HG03342 (cell line): ENCODE data around the gene NUP98.
"Not testable (repeated sequence)": the region's sequence is repeated elsewhere in the genome, so short reads cannot be mapped to it uniquely, and the experiment has no call there.

ENCODE experiments used
- ATAC-seq: cut with Tn5 transposase; IDR thresholded peaks from one replicate; pipeline ENCODE4 v1.9.1; 2021; ENCODE audit warnings: mild to moderate bottlenecking, moderate library complexity; ENCODE audit not compliant: unreplicated experiment

NUP98 gene

DNA sequence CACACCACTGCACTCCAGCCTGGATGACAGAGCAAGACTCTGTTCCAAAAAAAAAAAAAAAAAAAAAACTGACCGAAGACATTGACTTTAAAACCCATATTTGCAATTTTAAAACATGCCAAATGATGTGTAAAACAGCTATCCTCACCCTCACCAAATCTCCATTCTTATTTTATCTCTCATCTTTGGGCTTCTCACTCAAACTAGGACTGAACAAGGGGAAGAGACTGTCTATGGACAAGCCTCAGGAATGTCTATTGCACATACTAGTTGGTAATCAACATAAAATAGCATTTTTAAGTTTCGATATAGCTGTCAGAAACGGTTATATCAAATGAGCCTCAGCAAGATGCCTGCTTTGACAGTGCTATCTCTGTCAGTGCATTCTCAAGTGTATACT lies 118.3 kb downstream of the NUP98 start:
- ATAC-seq, result no peak

- ATAC-seq, result no peak
Observed at GRCh38 chr11:3675971-3676370, 121.4 kb downstream of the NUP98 start.

GRCh38 chr11:3674189-3674588 lies 123.2 kb downstream of the NUP98 start:
- no peak for ATAC-seq

DNA sequence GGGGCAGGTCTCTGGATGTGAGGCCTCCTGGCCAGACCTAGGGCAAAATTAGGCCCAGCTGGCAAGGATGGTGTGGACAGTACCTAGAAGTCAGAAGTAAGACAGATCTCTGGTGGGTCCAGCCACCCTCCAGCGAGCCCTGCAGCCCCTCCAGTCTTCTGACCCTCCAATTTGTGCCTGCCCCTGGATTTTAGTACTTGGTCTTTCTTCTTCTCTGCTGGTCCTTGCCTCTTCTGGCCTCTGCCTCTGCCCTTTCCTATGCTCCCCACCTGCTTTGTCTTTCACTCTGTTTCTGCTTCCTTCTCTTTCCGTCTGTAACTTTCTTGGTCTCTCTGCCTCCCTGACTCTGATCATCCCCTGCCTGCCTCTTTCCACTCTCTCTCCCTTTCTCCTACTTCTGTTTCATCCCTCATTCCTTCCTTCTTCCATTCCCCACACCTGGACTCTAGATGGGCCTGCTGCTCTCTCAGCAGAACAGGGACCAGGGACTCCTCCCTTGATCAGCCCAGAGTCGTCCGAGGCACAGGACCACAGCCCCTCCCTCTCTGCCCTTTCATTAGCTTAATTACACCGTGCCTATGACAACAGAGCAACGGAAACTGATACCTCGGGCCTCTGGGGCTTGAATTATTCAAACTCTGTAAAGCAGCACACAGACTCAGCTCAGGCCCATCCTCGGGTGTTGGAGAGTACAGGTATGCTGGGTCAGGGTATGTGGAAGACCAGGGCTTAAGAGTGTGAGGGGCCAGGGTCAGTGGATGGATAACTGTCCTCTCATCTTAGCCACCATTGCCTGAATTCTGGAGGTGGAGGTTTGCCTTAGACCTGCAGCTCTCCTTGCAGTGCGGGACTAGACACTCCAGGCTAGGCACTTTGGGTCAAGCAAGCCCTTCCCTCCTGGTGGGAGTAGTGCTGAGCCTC lies 125.8 kb downstream of the NUP98 start, which contains the start of gene CHRNA10:
Gene CHRNA10, minus strand, starts transcription at position 51 of the 921 bp plus-strand sequence. CDS start 72 bp downstream, outside the sequence.
- no peak for ATAC-seq

- no peak for ATAC-seq
Observed at GRCh38 chr11:3669742-3670183, 127.6 kb downstream of the NUP98 start.

- ATAC-seq, result no peak
Observed at GRCh38 chr11:3669128-3669527, 128.2 kb downstream of the NUP98 start.

DNA sequence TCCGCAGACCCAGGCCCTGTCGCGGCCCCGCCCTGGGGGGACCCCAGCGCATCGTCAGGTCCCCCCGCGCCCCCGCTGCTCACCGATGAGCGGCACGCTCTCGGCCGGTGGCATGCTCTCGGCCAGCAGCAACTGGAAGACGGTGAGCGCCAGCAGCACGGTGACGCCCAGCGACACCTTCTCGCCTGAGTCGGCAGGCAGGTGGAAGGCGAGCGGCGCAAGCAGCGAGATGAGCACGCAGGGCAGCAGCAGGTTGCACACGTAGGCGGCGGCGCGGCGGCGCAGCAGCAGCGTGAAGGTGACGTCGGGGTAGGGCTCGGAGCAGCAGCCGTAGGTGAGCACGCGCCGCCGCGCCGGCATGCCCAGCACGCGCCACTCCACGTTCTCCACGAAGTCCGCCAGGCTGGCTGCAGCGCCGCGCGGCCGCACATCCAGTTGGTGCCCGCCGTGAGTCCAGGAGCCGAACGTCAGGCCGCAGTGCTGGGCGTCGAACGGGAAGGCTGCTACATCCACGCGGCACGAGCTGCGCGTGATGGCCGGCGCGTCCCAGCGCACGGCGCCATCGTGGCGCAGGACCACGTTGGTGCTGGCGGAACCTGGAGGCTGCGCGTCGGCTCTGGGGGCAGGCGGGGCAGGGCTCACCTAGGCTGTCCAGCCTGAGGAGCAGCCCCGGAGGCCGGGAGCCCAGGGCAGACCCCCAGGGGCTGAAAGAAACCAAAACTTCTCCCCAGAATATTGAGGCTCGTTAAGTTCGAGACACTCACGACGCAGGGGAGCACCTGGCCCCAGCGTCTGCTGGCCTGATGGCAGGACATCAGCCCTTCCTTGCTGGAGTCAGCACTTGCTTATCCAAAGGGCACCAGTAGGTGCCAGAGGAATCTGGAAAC lies 130.0 kb downstream of the NUP98 start:
- no peak for ATAC-seq

DNA sequence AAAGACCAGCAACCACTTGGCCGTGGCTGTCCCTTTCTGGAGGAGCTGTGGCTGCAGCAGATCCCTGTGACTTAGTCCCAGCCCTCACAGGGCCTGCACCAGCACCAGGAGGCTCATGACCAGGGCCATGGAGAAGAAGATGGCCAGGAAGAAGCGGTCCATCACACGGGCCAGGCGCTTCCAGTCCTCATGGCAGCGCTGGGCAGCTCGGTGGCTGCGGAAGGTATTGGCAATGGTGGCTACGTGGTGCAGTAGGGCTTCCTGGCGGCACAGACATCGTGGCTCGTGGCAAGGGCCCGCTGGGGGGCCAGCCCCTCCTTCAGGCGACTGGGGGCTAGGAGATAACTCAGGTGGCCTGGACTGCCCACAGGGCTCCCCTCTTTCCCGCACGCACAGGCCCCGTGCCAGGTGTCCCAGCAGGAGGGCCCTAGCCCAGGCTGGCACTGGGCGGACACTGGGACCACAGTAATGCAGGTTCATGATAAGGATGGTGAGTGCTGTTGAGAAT lies 131.3 kb downstream of the NUP98 start:
- ATAC-seq, result no peak

DNA sequence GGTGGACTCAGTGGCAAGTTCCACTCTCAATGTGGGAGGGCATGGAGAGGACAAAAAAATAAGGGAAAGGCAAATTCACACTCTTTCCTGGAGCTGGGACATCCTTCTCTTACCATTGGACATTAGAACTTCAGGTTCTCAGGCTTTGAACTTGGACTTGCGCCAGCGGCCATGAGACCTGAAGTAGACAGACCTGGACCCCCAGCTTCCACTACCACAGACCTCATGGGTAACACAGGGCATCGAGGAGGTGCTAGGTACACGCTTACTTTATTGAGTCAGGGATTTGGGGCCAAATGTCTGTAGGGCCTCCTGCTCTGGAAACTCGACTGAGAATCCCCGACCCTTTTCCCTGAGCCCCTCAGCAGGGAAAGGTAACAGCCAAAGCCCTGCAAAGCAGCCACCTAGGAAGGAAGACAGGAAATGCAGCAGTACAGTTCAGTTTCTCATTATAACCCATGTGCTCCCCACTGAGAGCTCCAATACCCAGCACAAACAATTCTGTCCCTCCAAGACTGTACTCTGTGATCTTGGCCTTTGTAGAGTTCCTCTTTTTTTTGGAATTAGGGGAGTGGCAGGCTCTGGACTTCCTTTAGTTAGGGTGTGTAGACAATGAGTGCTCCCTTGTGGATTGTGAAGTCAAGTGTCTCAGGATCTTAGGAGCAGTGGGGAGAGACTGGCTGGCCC lies 131.9 kb downstream of the NUP98 start:
- ATAC-seq, result no peak

GRCh38 chr11:3664032-3664630 lies 133.2 kb downstream of the NUP98 start:
- ATAC-seq, result no peak

- no peak for ATAC-seq
Observed at GRCh38 chr11:3662856-3663255, 134.5 kb downstream of the NUP98 start.

DNA sequence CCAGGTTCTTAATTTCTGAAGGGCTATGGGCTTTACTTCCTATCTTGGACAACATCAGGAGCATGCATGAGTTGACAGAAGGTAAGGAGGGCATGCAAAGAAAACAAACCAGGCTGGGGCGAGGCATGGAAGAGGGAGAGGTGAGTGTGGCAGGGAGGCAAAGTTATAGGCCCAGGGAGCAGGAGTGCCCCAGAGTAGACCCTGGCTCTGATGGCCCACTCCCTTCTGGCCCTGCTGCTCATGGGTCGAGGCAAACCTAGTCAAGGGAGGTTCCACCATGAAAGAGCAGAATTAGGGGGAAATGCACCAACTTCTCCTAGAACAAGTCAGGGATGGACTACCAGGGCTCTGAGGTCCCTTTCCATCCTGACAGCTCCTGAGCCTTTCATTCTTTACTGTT lies 136.4 kb downstream of the NUP98 start:
- no peak for ATAC-seq

- ATAC-seq, result no peak
Observed at GRCh38 chr11:3659595-3660515, 137.5 kb downstream of the NUP98 start.

DNA sequence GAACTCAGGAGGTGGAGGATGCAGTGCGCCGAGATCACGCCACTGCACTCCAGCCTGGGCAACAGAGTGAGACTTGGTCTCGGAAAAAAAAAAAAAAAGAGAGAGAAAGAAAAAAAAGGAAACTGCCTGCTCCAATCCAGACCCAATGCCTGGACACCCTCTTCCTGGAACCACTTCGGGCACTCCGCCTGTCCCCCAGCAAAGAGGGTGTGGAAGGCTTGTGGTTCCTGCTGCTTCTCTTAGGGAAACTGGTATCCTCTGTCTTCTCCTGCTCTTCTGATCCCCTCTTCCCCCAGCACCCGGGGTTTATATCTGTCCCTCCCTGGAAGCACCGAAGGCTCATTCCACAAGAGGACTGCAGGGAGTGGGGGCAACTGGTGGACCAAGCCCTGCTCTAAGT lies 139.1 kb downstream of the NUP98 start:
- no peak for ATAC-seq

DNA sequence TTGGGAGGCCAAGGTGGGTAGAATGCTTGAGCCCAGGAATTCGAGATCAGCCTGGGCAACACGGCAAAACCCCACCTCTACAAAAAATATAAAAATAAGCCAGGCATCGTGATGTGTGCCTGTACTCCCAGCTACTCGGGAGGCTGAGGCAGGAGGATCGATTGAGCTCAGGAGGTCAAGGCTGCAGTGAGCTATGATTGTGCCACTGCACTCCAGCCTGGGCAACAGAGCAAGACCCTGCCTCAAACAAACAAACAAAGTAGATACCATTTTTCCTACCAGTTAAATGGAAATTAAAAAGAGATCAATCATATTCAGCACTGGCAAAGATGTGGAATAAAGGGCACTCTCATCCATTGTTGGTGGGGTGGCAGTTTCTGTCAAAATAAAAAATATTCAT lies 140.0 kb downstream of the NUP98 start:
- not testable (repeated sequence) for ATAC-seq

DNA sequence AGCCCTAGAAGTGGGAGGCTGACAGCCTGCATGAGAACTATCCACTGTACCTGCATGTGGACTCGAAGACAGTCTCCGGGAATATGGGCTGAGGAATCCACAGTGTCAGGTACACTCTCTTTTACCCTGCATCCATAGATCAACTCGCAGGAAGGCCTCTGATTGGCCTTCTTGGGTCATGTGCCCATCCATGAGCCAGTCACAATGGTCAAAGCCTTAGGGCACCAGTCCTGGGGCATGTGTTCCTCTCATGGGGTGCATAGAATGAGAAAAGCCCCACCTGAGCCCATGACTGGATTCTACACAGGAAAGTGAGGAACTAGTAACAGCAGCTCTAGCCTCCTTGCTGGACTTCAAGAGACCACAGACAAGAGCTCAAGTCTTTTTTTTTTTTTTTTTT lies 141.8 kb downstream of the NUP98 start:
- ATAC-seq, result no peak

DNA sequence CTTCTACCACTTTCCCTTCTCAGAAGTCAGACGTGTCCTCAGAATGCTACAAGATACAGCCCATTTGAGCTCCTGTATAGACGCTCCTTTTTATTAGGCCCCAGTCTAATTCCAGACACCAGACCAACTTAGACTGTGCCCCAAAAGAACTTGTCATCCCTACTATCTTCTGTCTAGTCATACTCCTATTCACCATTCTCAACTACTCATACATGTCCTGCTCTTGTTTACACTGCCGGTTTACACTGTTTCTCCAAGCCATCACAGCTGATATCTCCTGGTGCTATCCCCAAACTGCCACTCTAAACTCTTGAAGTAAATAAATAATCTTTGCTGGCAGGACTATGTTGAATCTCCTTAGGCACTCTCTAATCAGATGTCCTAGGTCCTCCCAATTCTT lies 144.8 kb downstream of the NUP98 start:
- not testable (repeated sequence) for ATAC-seq

DNA sequence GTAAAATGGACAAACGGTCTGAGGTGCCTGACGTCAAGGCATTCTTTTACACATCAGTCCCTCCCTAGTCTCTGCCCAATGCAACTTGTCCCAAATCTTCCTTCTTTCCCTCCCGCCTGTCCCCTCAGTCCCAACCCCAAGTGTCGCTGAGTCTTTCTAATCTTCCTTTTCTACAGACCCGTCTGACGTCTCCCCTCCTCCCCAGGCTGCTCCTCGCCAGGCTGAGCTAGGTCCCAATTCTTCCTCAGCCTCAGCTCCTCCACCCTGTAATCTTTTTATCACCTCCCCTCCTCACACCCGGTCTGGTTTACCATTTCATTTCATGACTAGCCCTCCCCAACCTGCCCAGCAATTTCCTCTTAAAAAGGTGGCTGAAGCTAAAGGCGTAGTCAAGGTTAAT lies 148.0 kb downstream of the NUP98 start:
- not testable (repeated sequence) for ATAC-seq

- ATAC-seq, result not testable (repeated sequence)
Observed at GRCh38 chr11:3648843-3649242, 148.5 kb downstream of the NUP98 start.
